Osteoblast (primary cell): ENCODE measurements around the gene TOMM40. TPM values are rescaled to one million over a fixed set of nuclear protein-coding genes. Genes with fewer than 3 reads are reported as not detected.

ENCODE experiments used
- DNase-seq: peaks from one replicate; pipeline ENCODE4 v3.0.0; 2011; ENCODE audit warnings: low spot score, mixed read lengths; ENCODE audit not compliant: insufficient read length; ENCODE audit errors: missing footprints
- H2AFZ ChIP-seq: 2 replicates; pipeline ENCODE4 v1.6.0; 2011; ENCODE audit warnings: mild to moderate bottlenecking, low read length
- H3K27ac ChIP-seq: 2 replicates; pipeline ENCODE4 v1.5.1; 2011; ENCODE audit warnings: mild to moderate bottlenecking, low read depth, low read length, moderate library complexity
- H3K27me3 ChIP-seq: 2 replicates; pipeline ENCODE4 v1.6.0; 2012; ENCODE audit warnings: mild to moderate bottlenecking, control low read depth, inconsistent platforms, low read length, moderate library complexity; ENCODE audit not compliant: insufficient read depth
- H3K36me3 ChIP-seq: 2 replicates; pipeline ENCODE4 v1.5.1; 2011; ENCODE audit warnings: mild to moderate bottlenecking, low read length, control low read depth, moderate library complexity; ENCODE audit not compliant: insufficient read depth
- H3K4me1 ChIP-seq: 2 replicates; pipeline ENCODE4 v1.5.1; 2011; ENCODE audit warnings: mild to moderate bottlenecking, low read length, control low read depth, moderate library complexity; ENCODE audit not compliant: insufficient read depth
- H3K4me2 ChIP-seq: 2 replicates; pipeline ENCODE4 v1.6.0; 2011; ENCODE audit warnings: mild to moderate bottlenecking, low read length; ENCODE audit not compliant: insufficient read depth
- H3K4me3 ChIP-seq: fragments of 200-600 bp; sonication (generic); 3 replicates; pipeline ENCODE4 v1.5.1; 2012; ENCODE audit warnings: mild to moderate bottlenecking, low read length, inconsistent platforms; ENCODE audit not compliant: insufficient read depth
- H3K79me2 ChIP-seq: 2 replicates; pipeline ENCODE4 v1.6.0; 2012; ENCODE audit warnings: mild to moderate bottlenecking, low read length, control low read depth, inconsistent platforms; ENCODE audit not compliant: insufficient read depth
- H3K9me3 ChIP-seq: 2 replicates; pipeline ENCODE4 v1.5.1; 2011; ENCODE audit warnings: low read depth, low read length, control low read depth
- H4K20me1 ChIP-seq: 2 replicates; pipeline ENCODE4 v1.6.0; 2012; ENCODE audit warnings: mild to moderate bottlenecking, low read length, control low read depth; ENCODE audit not compliant: insufficient read depth
- total RNA-seq: library from RNA; depleted of rRNA; stranded (reverse); fragments of >200 nt; gene quantifications from 2 replicates; pipeline ENCODE4 v1.2.3, GENCODE V29; 2012
- TF ChIP-seq, protein P1 (sequence below): IDR thresholded peaks from 2 replicates; pipeline ENCODE4 v1.5.1; 2011; ENCODE audit warnings: mild to moderate bottlenecking, low read depth, low read length, moderate library complexity; ENCODE audit errors: extremely low read depth

Gene TOMM40
- total RNA-seq, 1 donor, result 31.8 TPM

DNA sequence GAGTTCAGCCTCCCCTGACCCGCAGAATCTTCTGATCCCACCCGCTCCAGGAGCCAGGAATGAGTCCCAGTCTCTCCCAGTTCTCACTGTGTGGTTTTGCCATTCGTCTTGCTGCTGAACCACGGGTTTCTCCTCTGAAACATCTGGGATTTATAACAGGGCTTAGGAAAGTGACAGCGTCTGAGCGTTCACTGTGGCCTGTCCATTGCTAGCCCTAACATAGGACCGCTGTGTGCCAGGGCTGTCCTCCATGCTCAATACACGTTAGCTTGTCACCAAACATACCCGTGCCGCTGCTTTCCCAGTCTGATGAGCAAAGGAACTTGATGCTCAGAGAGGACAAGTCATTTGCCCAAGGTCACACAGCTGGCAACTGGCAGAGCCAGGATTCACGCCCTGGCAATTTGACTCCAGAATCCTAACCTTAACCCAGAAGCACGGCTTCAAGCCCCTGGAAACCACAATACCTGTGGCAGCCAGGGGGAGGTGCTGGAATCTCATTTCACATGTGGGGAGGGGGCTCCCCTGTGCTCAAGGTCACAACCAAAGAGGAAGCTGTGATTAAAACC, 13.5 kb downstream of the TOMM40 start:
- peaks cover 25% of the 10 kb centered on the region for H3K36me3 ChIP-seq
- peaks cover 14% of the 10 kb centered on the region for H3K27me3 ChIP-seq
- no peaks in the 10 kb centered on the region for H3K9me3 ChIP-seq
- no peak overlapping the region for H2AFZ ChIP-seq
- H3K4me3 ChIP-seq, result no peak overlapping the region
- peaks cover 4% of the 10 kb centered on the region for H3K4me1 ChIP-seq
- H3K27ac ChIP-seq, result no peak overlapping the region
- no peaks in the 10 kb centered on the region for H3K79me2 ChIP-seq
- H3K4me2 ChIP-seq, result no peak overlapping the region
- DNase-seq, result peak; percentile 83
- peaks cover 5% of the 10 kb centered on the region for H4K20me1 ChIP-seq
- TF ChIP-seq, protein P1, sequence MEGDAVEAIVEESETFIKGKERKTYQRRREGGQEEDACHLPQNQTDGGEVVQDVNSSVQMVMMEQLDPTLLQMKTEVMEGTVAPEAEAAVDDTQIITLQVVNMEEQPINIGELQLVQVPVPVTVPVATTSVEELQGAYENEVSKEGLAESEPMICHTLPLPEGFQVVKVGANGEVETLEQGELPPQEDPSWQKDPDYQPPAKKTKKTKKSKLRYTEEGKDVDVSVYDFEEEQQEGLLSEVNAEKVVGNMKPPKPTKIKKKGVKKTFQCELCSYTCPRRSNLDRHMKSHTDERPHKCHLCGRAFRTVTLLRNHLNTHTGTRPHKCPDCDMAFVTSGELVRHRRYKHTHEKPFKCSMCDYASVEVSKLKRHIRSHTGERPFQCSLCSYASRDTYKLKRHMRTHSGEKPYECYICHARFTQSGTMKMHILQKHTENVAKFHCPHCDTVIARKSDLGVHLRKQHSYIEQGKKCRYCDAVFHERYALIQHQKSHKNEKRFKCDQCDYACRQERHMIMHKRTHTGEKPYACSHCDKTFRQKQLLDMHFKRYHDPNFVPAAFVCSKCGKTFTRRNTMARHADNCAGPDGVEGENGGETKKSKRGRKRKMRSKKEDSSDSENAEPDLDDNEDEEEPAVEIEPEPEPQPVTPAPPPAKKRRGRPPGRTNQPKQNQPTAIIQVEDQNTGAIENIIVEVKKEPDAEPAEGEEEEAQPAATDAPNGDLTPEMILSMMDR, result peak; percentile 33

DNA sequence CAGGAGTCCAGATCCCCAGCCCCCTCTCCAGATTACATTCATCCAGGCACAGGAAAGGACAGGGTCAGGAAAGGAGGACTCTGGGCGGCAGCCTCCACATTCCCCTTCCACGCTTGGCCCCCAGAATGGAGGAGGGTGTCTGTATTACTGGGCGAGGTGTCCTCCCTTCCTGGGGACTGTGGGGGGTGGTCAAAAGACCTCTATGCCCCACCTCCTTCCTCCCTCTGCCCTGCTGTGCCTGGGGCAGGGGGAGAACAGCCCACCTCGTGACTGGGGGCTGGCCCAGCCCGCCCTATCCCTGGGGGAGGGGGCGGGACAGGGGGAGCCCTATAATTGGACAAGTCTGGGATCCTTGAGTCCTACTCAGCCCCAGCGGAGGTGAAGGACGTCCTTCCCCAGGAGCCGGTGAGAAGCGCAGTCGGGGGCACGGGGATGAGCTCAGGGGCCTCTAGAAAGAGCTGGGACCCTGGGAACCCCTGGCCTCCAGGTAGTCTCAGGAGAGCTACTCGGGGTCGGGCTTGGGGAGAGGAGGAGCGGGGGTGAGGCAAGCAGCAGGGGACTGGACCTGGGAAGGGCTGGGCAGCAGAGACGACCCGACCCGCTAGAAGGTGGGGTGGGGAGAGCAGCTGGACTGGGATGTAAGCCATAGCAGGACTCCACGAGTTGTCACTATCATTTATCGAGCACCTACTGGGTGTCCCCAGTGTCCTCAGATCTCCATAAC, 14.5 kb downstream of the TOMM40 start, which contains the start of gene APOE:
Gene APOE, plus strand, starts transcription at position 360 of the 724 bp plus-strand sequence. CDS start 829 bp downstream, outside the sequence.
- H3K79me2 ChIP-seq, result no peaks in the 10 kb centered on the region
- peak; percentile 76 for DNase-seq
- TF ChIP-seq, protein P1, result no peak
- H3K27ac ChIP-seq, result no peak within 1 kb of the TSS
- no peaks in the 10 kb centered on the region for H3K9me3 ChIP-seq
- H3K27me3 ChIP-seq, result peaks cover 14% of the 10 kb centered on the region
- H3K36me3 ChIP-seq, result peaks cover 17% of the 10 kb centered on the region
- H3K4me3 ChIP-seq, result peak within 1 kb of the TSS; percentile 57
- H3K4me2 ChIP-seq, result peak within 1 kb of the TSS; percentile 75
- peaks cover 5% of the 10 kb centered on the region for H4K20me1 ChIP-seq
- peaks cover 4% of the 10 kb centered on the region for H3K4me1 ChIP-seq
- peak within 1 kb of the TSS; percentile 80 for H2AFZ ChIP-seq

DNA sequence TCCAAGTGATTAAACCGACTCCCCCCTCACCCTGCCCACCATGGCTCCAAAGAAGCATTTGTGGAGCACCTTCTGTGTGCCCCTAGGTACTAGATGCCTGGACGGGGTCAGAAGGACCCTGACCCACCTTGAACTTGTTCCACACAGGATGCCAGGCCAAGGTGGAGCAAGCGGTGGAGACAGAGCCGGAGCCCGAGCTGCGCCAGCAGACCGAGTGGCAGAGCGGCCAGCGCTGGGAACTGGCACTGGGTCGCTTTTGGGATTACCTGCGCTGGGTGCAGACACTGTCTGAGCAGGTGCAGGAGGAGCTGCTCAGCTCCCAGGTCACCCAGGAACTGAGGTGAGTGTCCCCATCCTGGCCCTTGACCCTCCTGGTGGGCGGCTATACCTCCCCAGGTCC, 16.6 kb downstream of the TOMM40 start:
- no peak overlapping the region for H2AFZ ChIP-seq
- H4K20me1 ChIP-seq, result peaks cover 5% of the 10 kb centered on the region
- TF ChIP-seq, protein P1, result no peak
- peak; percentile 32 for DNase-seq
- H3K9me3 ChIP-seq, result no peaks in the 10 kb centered on the region
- H3K79me2 ChIP-seq, result no peaks in the 10 kb centered on the region
- H3K27ac ChIP-seq, result no peak overlapping the region
- no peak overlapping the region for H3K4me3 ChIP-seq
- no peak overlapping the region for H3K4me2 ChIP-seq
- peaks cover 10% of the 10 kb centered on the region for H3K4me1 ChIP-seq
- H3K36me3 ChIP-seq, result peaks cover 2% of the 10 kb centered on the region
- H3K27me3 ChIP-seq, result peaks cover 14% of the 10 kb centered on the region
